IPS DF 19.7 (cell line): ENCODE results near the gene CRYAA.

Source experiments
- DNase-seq: peaks from one replicate; pipeline ENCODE4 v3.0.0-alpha.2; 2013; ENCODE audit warnings: low read depth, low spot score

Gene CRYAA

GRCh38 chr21:43203591-43203990 is 34.8 kb downstream of the CRYAA start:
- DNase-seq: no peak

- no peak for DNase-seq
These were observed 35.8 kb downstream of the CRYAA start for GRCh38 chr21:43204638-43205037.

- no peak for DNase-seq
These were observed 37.6 kb downstream of the CRYAA start for GRCh38 chr21:43206231-43207042.

GRCh38 chr21:43207043-43207315 is 38.2 kb downstream of the CRYAA start:
- no peak for DNase-seq

- no peak for DNase-seq
These were observed 39.1 kb downstream of the CRYAA start for GRCh38 chr21:43207868-43208267.

- no peak for DNase-seq
These were observed 39.9 kb downstream of the CRYAA start for GRCh38 chr21:43208561-43209332.

GRCh38 chr21:43209575-43210453 is 41.0 kb downstream of the CRYAA start:
- DNase-seq: no peak

- DNase-seq: no peak
These were observed 41.8 kb downstream of the CRYAA start for GRCh38 chr21:43210454-43211071.

- peak; percentile 9 for DNase-seq
These were observed 42.4 kb downstream of the CRYAA start for GRCh38 chr21:43211072-43211759.

- no peak for DNase-seq
These were observed 42.9 kb downstream of the CRYAA start for GRCh38 chr21:43211760-43212115.
